HG03575 (cell line): ENCODE data around the gene CNOT6L.

Experiments
- ATAC-seq: cut with Tn5 transposase; IDR thresholded peaks from one replicate; pipeline ENCODE4 v1.9.1; 2021; ENCODE audit not compliant: unreplicated experiment, insufficient number of reproducible peaks, low FRiP score; ENCODE audit errors: extremely low read depth

The CNOT6L gene

GRCh38 chr4:77669946-77670590 is 149.1 kb downstream of the CNOT6L start:
- ATAC-seq: no peak

- ATAC-seq: no peak
Measured at GRCh38 chr4:77665381-77666069, 153.6 kb downstream of the CNOT6L start.
